GM18508 (cell line): ENCODE data around the gene GNG12.

Experiments used
- ATAC-seq: cut with Tn5 transposase; IDR thresholded peaks from one replicate; pipeline ENCODE4 v1.9.1; 2021; ENCODE audit warnings: moderate number of reproducible peaks; ENCODE audit not compliant: insufficient read depth, unreplicated experiment

The GNG12 gene

DNA sequence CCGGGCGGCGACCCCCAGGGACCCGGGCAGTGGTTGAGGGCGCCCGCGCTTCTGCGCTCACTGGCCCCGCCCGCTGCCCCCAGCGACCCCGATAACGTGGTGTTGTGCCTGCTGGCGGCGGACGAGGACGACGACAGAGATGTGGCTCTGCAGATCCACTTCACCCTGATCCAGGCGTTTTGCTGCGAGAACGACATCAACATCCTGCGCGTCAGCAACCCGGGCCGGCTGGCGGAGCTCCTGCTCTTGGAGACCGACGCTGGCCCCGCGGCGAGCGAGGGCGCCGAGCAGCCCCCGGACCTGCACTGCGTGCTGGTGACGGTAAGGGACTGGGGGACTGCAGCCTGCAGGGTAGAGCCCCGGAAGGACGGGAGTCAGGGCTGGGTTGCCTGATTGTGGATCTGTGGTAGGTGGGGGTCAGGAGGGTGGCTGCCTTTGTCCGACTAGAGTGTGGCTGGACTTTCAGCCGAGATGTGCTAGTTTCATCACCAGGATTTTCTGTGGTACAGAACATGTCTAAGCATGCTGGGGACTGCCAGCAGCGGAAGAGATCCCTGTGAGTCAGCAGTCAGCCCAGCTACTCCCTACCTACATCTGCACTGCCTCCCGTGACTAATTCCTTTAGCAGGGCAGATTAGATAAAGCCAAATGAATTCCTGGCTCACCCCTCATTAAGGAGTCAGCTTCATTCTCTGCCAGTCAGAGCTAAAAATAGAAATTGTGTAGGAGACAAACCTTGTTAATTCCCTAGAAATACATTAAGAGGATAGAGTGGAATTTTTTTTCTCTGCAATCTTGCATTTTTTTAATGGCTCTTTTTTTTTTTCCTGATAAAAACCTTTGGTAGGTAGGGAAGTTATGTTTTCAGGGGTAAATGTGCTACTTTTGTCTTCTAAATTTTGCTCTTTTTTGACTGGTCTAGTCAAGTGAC, 146.7 kb downstream of the GNG12 start:
- ATAC-seq, result peak; percentile 20

DNA sequence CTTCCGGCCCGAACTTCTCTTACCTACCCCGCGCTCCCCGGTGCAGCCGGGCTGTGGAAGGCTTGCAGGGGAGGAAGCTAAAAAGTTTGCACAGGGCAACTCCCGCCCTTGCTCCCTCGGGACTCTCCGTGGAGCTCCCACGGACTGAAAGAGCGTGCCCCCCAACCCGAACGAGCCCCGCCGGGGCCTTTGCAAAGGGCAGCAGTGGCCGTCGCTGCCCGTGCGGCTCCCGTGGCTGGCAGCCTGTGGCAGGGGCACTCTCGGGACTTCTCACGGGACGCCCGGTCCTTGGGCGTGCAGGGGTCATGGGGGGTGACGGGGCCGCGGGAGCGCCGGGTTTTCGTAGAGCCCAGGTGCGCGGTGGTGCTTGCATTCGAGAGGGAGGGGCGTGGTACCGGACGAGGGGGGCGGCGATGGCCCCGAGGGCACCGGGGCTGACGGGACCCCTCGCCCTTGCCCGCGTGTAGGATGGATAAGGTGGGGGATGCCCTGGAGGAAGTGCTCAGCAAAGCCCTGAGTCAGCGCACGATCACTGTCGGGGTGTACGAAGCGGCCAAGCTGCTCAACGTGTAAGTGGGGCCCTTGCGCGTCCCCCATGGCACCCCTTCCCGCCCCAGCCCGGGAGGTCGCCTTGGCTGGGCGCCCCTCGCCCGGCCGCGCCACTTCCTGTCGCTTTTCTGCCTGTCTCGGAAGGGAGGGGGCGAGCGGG, 147.6 kb downstream of the GNG12 start:
- no peak for ATAC-seq

DNA sequence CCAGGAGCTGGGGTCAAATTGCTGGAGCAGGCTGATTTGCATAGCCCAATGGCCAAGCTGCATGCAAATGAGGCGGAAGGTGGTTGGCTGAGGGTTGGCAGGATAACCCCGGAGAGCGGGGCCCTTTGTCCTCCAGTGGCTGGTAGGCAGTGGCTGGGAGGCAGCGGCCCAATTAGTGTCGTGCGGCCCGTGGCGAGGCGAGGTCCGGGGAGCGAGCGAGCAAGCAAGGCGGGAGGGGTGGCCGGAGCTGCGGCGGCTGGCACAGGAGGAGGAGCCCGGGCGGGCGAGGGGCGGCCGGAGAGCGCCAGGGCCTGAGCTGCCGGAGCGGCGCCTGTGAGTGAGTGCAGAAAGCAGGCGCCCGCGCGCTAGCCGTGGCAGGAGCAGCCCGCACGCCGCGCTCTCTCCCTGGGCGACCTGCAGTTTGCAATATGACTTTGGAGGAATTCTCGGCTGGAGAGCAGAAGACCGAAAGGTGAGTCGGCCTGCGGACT, 148.2 kb downstream of the GNG12 start, which contains the start of gene GADD45A:
Gene GADD45A (plus strand): TSS at position 135 of the 491 bp plus-strand sequence. CDS start 294 bp downstream, at position 429.
- peak; percentile 84 for ATAC-seq

DNA sequence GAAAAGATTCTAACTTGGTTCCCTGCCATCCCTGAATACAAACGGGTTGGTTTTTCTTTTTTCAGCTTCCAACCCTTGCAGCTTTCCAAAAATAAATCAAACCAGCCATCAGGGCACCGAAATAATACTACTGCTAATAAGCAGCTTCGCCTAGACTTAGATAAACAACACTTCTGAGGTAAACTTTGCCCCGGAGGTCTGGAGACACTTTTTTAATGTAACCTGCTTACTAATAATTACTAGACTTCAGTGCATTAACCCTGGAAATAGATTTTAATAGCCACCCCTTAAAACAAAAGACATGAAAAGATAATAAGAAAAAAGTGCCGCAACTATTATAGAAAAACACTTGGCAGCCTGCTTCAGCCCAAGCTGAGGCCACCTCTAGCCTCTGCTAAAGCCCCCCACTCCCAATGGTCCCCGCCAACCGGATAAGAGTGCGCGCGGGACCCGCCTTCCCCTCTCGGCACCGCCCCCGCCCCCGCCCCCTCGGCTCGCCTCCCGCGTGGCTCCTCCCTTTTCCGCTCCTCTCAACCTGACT, 148.7 kb downstream of the GNG12 start:
- ATAC-seq, result no peak

DNA sequence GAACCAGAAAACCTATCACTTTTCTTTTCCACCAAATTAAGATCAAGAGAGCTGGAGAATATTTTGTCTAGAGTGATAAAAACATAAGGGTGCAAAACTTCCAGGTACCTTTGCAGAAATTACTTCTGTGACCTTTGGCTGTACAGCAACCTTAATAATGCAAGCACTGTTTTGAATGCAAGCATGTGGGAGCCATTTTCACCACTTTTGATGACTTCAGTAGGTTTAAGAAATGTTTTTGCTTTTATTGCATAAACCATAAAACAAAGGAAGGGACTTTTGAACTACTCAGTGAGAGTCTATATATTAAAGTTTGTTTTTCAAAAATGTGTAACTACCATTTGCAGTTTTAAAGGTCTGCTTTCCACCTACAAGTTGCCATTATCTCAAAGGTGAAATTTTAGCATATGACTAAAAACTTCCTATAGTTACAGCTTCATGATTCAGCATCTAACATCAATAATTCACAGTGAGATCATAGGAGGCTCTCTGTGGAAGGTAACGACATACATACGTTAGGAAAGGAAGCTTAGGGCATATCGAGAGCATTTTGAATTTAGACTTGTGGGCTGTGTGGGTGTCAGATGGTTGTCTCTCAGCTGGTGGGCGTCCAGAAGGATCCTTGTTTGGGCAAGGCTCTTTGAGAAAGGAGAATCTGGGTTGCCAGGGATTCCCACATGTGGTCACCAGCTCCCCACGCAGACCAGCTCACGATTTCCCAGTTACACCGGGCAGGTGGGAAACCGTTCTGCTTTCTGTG, 149.3 kb downstream of the GNG12 start:
- ATAC-seq, result no peak

DNA sequence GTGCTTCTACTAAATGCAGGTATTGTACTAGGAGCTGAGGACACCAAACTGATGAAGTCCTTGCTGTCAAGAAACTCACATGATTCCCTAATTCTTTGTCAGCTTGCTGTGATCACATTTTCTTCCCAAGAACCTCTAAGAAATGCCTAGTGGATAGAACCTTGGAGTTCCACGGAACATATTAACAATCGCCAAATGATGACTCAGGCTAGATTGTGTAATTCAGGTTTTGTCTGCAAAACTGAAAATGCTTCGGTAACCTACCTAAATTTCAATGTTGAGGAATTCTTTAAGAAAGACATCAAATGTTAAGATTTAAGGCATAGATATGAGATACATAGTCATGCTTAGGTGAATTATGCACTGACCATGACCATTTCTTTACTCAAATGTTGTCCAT, 150.0 kb downstream of the GNG12 start:
- no peak for ATAC-seq

DNA sequence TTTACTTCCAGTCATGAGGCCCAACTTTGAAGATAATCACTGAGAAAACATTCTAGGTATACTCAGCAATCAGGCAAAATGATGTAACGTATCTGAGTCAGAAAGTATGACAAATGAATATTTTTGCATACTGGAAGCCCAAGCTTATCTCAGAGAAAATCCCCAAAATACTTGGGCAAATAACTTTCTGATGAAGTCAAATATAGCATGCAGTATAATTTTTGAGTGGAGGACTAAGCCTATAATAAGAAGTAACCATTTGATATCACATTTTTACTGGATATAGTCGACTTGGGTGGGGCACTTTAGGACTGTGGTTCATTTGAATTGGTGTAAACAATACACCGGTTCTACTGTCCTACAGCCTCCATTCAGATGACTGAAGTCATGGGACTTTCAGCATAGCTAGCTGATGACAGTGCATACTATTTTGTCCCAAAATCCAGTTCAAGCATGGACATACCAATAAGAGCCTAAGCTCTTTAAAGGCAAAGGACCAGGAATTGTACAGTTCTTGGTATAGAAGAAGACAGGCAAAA, 150.5 kb downstream of the GNG12 start:
- ATAC-seq, result no peak

DNA sequence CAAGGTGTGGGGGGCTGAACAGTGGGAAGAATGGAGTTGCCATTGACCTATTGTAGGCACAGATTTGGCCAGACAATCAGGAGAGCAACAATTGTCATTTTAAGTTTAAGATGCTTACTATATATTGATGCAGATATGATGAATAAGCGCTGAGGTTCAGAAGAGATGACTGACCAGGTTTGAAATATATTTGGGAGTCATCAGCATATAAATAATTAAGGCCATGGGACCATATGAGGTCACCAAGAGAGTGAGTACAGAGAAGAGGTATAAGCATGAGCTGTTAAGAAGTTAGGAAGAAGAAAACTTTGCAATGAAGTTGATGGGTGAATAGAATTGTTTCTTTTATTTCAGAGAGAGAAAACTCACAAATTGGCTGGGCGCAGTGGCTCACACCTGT, 152.8 kb downstream of the GNG12 start:
- no peak for ATAC-seq

DNA sequence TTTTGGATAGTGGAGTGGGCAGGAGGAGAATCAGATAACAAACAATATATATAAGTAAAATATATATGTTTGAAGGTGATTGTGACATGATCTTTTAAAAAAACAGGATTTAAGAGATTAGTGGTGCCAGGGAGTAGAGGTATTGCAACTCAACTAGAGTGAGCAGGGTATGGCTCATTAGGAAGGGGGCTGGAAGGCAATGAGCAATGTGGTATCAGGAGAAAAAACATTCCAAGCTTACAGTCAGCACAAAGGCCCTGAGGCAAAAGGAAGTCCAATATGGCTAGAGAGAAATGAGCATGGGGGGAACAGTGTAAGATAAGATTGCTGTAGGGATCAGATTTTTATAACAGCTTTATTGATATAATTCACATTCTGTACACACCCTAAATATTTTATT, 153.6 kb downstream of the GNG12 start:
- ATAC-seq, result no peak

DNA sequence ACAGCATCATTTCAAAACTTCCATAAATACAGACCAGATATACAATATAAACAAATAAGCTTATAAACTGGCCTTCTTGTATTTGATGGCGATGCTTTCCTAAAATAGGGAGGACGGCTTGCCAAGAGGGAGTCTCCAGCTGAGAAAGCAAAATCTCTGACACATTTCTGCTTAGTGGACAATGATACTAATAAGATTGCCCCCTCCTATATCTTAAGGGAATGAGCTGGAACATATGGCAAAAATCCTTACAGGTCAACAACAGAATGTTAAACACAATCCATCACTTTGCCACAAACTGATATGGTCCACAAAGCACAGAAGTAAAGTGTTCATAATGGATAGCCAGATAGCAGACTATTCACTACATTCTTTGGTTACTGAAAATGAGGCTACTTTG, 155.3 kb downstream of the GNG12 start:
- ATAC-seq, result no peak

DNA sequence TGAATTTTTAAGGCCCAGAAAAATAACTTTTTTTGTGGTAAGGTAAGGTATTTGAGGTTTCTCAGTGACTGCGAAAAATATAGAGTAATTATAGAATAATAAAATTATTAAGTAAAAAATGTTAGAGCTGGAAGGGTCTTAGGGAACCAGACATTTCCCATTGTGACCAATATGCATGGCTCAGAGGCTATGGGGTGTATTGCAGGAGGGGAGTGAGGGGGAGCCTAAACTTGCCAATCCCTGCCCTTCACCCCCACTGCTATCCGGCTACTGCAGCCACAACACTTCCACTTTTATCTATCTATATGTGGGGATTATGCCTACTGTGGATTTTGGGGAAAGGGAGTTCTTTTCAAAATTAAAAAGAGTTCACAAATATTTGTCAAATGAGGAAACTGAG, 155.9 kb downstream of the GNG12 start:
- ATAC-seq, result no peak

DNA sequence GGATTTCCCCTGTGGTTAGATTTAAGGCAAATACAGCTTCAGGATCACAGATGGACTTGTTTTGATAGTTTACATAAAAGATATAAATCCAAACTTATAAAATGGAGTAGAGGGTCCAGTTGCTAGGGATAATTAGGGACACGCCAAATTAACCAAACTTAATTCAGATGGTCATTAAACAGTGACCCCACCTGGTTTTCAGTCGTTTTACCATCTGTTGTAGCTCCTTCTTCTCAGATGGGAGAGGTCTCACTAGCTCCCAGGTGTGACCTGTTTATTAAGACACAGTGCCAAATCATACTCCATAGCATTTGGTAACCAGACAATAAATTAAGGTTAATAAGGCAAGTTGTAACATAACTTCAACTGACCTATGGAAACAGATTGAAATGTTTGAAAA, 156.3 kb downstream of the GNG12 start:
- no peak for ATAC-seq

DNA sequence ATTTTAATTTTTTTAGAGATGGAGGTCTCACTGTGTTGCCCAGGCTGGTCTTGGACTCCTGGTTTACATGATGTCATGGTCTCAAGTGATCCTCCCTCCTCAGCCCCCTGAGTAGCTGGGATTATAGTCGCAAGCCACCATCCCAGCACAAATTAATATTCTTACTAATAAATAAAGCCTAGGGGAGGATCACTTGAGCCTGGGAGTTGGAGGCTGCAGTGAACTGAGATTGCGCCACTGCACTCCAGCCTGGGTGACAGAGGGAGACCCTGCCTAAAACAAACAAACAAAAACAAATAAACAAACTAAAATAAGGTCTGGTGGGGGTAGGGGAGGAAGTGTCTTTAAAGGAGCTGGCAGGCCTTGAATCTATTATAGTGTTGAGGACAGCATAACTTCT, 157.0 kb downstream of the GNG12 start:
- no peak for ATAC-seq

DNA sequence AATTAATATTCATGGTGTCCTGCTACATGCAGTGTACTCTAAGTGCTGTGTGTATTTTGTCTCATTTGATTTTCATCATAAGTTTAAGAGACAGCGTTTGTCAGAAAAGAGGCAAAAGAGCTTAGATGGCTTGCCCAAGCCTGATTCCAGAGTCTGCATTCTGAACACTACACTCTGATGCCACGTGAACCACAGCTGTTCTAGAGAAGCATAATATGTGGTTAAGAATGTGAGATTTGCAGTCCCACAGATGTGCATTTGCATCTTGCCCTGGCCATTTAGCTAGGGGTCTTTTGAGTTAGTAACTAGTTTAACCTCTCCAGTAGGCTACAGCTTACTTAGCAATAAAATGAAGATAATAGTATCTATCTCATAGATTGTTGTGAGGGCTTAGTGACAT, 157.5 kb downstream of the GNG12 start:
- no peak for ATAC-seq

DNA sequence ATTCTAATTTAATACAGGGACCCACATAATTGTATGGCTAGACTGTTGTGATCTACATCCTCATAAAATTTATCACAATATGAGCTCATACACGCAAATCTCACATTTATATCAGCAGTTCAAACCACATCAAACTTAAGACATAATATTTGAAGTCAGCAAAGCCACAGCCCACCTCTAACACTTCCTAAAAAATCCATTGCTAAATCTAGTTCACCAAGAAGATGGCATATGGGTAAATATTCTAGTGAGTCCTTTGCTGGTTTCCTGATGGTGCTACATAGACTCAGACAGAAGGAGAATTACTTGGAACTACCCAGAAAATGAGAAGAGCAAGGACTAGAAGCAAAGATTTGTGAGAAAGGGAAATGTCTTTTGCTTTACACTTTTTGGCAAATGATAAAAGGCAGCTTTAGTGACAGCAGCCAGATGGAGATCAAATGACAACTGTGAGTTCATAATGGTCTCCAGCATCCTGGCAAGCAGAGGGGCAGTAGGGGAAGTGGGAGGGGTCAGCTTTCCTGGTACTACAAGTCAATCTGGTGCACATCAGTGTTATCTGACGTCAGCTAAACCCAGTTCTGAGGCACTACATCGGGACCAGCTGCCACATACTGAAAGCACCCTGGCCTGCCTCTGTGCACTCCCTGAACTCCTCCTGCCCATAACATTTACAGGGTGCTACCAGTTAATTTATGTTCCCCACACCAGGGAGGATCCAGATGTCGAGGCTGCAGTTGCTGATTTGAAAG, 158.8 kb downstream of the GNG12 start:
- ATAC-seq, result no peak

DNA sequence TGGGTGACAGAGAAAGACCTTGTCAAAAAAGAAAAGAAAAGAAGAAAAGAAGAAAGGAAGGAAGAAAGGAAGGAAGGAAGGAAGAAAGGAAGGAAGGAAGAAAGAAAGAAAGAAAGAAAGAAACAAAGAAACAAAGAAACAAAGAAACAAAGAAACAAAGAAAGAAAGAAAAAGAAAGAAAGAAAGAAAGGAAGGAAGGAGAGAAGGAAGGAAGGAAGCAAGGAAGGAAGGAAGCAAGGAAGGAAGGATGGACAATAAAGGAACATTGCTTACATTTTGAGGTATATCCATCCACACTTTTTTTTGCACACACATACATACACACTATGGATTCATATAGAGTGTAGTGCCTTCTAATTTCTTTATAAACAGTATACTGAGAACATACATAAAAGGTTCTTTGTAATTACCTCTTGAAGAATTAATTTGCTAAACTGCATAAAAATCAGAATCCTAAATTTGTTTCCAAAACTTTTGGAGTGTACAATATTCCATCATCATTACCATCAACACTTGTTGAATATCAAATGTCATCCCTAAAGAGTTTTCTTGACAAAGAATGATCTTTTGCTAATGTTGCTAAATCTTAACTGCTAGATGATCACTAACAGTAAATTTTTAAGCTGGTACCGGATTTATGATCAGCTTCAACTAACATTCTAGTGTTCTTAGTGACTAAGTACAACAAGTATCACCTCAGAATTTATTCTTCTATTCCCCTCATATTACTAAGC, 159.6 kb downstream of the GNG12 start:
- ATAC-seq, result no peak

DNA sequence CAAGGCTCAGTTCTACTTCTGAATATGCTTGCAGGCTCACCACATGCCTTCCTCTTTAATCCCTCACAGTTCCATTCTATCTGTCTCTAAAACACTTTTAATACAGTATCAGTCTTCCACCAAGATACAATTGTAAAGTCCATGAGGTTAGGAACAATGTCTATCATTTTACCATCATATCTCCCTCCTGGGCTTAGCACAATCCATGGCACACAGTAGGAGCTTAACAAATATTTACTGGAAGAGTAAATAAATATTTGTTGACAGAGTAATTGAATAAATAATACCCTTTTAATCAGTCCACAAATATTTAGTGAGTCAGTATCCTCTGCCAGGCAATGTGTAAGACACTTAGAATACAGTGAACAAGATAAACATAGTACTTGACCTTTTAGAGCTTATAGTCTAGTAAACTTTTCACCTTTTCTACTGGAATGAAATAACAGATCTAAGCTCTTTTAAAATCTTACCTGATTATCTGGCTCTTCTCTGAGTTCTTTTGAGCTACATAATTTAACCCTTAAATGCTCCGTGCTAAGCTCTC, 160.9 kb downstream of the GNG12 start:
- no peak for ATAC-seq

DNA sequence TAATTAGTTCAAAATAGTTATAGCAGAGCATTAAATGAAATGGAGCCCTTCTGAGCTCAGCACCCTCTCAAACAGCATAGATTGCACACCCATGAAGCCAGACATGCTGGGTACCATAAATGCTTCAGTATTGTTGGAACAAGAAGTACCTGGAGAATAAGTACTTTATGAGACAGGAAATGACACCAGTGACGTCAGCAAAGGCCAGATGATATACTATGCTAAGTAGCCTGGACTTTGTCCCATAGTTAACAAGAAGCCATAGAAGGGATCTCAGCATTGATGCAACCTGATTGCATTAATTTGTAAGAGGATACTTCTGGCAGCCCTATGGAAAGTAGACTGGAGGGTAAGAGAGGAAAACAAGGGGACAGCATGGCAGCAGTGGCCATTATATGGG, 164.6 kb downstream of the GNG12 start:
- ATAC-seq, result no peak
